GM18511 (cell line): ENCODE measurements around the gene CNTNAP2.
"Not testable (repeated sequence)": the region's sequence is repeated elsewhere in the genome, so short reads cannot be mapped to it uniquely, and the experiment has no call there.

Experiments
- ATAC-seq: cut with Tn5 transposase; IDR thresholded peaks from one replicate; pipeline ENCODE4 v1.9.1; 2021; ENCODE audit warnings: mild to moderate bottlenecking, moderate library complexity; ENCODE audit not compliant: unreplicated experiment

CNTNAP2 gene

GRCh38 chr7:147584771-147585193, 1468.2 kb downstream of the CNTNAP2 start:
- ATAC-seq: no peak

- no peak for ATAC-seq
Observed at GRCh38 chr7:147586110-147586509, 1469.5 kb downstream of the CNTNAP2 start.

DNA sequence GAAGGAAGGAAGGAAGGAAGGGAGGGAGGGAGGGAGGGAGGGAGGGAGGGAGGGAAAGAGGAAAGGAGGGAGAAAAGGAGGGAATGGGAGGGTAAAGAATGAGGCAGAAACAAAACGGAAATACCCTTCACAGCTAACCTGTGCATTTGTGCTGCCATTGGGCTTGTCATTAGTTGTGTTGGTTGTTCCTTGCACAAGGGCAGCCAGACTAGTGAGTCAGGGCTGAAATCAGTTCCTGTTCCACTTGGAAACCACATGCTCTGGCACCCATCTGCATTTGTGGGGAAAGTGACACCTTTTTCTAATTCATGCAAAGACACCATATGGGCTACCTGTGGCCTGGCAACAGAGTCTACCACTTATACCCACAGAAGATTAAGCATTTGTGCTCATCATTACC, 1469.9 kb downstream of the CNTNAP2 start:
- no peak for ATAC-seq

GRCh38 chr7:147593271-147594057, 1476.9 kb downstream of the CNTNAP2 start:
- ATAC-seq: no peak

- no peak for ATAC-seq
Observed at GRCh38 chr7:147595042-147595441, 1478.4 kb downstream of the CNTNAP2 start.

- not testable (repeated sequence) for ATAC-seq
Observed at GRCh38 chr7:147598687-147599086, 1482.1 kb downstream of the CNTNAP2 start.

- ATAC-seq: no peak
Observed at GRCh38 chr7:147605323-147605722, 1488.7 kb downstream of the CNTNAP2 start.

GRCh38 chr7:147607157-147607800, 1490.7 kb downstream of the CNTNAP2 start:
- ATAC-seq: no peak

GRCh38 chr7:147611431-147611830, 1494.8 kb downstream of the CNTNAP2 start:
- ATAC-seq: no peak

DNA sequence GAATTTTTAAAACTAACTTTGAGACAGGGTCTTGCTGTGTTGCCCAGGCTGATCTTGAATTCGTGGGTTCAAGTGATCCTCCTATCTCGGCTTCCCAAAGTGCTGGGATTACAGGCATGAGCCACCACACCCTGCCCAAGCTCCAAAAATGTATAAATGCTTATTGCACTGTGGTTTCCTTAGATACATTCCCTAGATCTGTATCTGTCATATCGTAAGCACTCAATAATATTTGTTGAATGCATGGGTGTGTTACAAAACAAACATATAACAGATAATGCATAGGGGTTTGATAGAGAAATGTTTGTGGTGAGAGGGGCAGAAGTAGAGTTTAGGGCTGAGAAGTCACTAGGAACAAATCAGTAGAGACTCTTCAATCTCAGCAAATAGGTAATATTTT, 1518.7 kb downstream of the CNTNAP2 start:
- no peak for ATAC-seq

- ATAC-seq: no peak
Observed at GRCh38 chr7:147636553-147636952, 1520.0 kb downstream of the CNTNAP2 start.

GRCh38 chr7:147638566-147638965, 1522.0 kb downstream of the CNTNAP2 start:
- ATAC-seq: no peak

- no peak for ATAC-seq
Observed at GRCh38 chr7:147639037-147639436, 1522.4 kb downstream of the CNTNAP2 start.

- ATAC-seq: no peak
Observed at GRCh38 chr7:147639751-147640150, 1523.2 kb downstream of the CNTNAP2 start.

DNA sequence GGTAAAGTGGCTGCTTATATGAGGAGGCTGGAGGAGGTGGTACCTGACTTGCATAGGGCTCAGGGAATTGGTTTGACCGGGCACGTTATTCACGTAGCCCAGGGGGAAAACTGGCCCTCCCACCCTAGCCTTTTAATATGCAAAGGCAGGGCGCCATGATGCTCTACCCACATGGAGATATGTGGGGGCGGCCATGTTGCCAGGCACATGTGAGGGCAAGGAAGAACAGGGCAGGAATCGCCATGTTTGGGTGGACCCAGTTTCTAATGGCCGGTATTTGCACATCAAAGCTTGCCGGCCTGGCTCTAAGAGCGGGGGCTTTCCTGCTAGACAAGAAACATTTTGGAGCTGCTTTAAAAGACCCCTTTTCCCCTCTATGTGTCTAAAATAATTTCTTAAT, 1524.2 kb downstream of the CNTNAP2 start:
- no peak for ATAC-seq

DNA sequence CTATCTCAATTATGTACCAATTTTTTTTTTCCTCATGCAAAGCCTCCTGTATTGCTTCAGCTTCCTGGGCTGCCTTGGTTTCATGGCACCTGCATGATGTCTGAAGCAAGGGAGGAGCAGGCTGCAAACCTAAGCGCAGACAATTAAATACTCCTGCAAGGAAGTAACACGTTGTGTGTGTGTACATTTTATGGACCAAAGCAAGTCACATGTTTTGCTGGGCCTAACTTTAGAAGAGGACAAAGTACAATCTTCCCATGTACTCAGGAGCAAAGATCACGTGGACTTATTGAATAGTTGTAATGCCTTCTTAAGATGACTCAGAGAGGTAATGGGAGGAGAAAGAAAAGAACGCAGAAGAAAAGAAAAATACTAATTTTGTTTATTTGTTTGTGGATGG, 1530.0 kb downstream of the CNTNAP2 start:
- ATAC-seq: no peak

GRCh38 chr7:147650991-147651390, 1534.4 kb downstream of the CNTNAP2 start:
- ATAC-seq: no peak

DNA sequence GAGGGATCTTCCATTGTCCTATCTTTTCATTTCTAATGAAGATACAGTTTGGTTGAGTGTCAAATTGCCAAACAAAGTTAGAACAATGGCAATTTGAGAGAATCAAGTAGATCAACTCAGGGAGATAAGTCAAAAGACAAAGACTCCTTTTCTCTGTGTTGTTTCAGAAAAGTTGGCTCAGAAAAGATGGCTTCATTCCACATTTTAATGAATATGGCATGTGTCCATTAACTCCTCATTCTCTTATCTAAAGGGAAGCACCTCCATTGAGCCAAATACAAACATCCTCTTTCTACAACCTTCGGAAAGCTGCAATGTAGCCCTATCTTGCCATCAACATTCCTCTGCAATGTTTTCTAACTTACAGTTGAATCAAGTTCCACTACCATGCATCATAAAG, 1535.0 kb downstream of the CNTNAP2 start:
- no peak for ATAC-seq

- ATAC-seq: no peak
Observed at GRCh38 chr7:147653456-147653855, 1536.9 kb downstream of the CNTNAP2 start.

DNA sequence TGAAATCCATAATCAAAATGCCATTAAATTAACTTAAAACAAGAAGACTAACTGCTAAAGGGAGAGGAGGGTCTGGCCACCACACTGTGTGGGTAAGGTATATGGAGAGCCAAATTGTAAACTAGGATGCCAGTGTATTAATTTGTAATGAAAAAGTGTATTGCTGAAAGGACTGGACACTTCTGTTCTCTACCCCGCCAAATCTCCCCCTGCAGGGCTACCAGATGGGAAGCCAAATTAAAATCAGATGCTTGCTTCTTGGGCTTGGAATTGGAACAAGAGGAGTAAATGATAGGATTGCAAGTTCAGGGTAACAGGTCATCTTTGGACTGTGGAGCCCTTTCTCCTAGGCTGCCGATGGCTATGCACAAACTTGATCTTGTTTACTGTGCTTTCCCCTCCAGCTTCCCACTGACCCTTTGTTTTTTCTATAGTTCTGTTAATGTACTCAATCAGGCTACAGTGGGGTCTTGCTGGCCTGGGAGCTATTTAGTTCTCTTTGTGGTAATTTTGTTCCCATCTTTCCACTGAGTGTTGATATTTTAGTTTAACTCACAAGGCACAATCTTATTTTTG, 1541.9 kb downstream of the CNTNAP2 start:
- ATAC-seq: no peak

GRCh38 chr7:147659036-147659995, 1542.7 kb downstream of the CNTNAP2 start:
- ATAC-seq: no peak
